Measurements from ENCODE around the gene MAD2L1BP. TPM values are rescaled to one million over a fixed set of nuclear protein-coding genes. Genes with fewer than 3 reads are reported as not detected.

The MAD2L1BP gene
- polyA plus RNA-seq, 1 donor = 29.5 TPM

DNA sequence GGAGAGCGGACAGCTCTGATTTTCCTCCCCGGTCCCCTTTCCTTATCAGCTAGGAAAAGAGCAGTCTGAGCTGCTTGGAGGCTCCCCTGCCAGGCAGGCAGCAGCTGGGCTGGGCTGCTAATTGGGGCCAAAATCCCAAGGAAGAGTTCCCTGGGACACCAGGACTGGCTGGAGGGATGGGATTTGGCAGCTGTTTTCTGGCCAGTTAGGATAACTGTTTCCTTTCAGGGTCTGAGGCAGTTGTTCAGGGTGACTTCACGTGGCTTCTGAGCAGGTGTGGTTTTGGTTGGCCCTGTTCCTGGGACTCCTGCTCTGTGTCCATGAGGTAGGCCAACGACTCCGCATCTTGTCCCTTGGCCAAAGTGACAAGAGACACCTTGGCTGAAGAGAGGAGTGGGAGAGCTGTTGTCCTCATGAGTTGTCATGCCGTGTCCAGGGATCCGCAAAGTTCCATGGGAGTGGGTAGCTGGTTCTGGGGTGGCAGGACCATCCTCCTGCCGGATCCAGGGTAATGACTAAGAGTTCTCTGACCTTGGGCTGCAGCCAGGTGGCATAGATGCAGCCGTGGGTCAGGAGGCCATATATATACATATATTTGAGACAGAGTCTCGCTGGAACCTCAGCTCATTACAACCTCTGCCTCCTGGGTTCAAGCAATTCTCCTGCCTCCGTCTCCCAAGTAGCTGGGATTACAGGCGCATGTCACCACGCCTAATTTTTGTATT is 30.7 kb downstream of the MAD2L1BP start:
- no CpG with 5 or more reads among the region's 13 CpGs for WGBS (ENCODE audit: insufficient coverage, low lambda C conversion rate)
- Histone ChIP-seq H3K4me1 (ENCODE audit: control insufficient read depth, insufficient read depth, low read length) (peaks cover 19% of the 10 kb centered on the region), H3K27ac (ENCODE audit: low read length) (no peak overlapping the region), H3K36me3 (ENCODE audit: control insufficient read depth, insufficient read depth, low read length) (peaks cover 20% of the 10 kb centered on the region), H3K9me3 (ENCODE audit: control insufficient read depth, low read depth, low read length) (no peaks in the 10 kb centered on the region), H3K4me3 (ENCODE audit: low read length) (no peak overlapping the region), H3K27me3 (ENCODE audit: control insufficient read depth, insufficient read depth, low read length) (no peaks in the 10 kb centered on the region)
- no peak for DNase-seq

DNA sequence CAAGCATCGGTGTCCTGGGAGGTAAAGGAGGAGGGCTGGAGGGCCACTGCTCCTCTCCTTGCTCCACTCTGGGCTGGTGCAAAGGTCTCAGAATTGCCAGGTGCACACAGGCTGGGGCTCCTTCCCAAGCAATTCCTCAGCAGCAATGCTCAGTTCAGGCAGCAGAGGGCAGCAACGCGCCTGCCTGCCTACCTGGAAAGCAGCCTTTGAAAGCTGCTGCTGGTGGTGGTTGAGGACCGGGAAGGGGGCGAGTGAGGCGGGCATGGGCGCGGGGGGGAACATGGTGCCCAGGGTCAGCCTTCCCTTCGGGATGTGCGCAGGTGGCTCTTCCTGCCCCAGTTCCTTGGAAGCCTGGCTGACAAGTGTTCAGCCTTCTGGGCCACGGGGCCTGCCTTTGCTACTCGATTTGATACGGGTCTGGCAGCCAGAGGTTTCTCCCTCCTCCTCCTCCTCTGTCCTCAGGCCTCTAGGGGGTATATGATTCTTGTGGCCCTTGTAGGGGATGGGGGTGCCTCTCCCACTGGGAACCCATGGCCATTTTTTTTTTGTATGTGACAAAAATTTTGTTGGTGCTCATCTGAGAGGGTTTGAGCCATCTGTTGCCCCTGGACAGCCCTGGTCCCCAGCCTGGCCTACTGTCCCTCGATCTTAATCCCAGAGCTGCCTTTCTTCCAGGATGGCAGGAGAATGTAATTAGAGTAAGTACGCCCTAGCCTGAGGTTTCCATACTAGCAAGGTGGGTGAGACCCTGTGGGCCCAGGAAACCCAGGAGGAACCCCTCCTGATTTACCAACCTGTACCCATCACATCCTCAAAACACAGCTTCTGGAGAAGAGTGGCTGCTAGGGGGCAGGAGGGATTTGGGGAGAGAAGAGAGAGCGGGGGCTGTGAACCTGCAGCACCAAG is 31.9 kb downstream of the MAD2L1BP start:
- H3K27ac ChIP-seq (ENCODE audit: low read length) = no peak overlapping the region

DNA sequence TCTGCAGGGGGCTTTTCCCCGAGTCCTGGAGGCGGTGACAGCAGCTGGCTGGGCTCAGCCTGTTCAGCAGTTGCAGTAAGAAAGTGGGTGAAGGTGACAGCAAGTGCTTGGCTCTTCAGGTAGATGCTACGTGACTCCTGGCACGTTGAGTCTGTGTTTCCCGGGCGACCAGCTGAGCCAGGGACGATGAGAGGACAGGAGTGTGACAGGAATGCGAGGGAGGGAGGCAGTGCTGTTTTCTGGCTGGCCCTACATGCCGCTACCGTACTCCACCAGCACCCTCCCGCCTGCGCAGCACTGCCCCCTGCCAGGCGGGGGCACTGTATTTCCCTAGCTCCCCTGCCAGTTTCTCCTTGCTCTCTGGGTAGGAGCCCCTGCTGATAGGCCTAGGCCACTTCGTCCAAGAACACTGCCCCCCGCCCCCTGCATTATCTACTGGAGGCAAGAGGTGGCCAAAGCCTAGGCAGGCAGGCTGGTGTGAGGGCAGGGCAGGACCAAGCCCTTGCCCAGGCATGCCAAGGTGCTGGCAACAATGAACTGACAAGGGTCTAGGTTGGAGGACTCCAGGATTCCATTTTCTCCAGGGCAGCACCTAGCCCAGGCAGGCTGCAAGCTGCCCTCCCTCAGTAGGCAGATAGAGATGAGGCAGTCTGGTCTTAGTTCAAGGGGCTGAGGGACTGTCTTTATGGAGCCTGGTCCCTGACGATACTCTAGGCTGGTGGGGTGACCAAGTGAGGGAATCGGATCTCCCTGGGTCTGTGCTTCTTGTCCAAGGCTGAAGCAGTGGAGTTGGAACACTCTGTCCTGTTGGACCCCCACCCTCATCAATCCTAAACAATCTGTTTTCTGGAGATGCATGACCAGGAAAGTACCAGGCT is 32.8 kb downstream of the MAD2L1BP start:
- Histone ChIP-seq H3K9me3 (ENCODE audit: control insufficient read depth, low read depth, low read length) (no peaks in the 10 kb centered on the region), H3K27me3 (ENCODE audit: control insufficient read depth, insufficient read depth, low read length) (no peaks in the 10 kb centered on the region), H3K4me3 (ENCODE audit: low read length) (no peak overlapping the region), H3K27ac (ENCODE audit: low read length) (no peak overlapping the region), H3K36me3 (ENCODE audit: control insufficient read depth, insufficient read depth, low read length) (peaks cover 35% of the 10 kb centered on the region), H3K4me1 (ENCODE audit: control insufficient read depth, insufficient read depth, low read length) (peaks cover 28% of the 10 kb centered on the region)
- peak; percentile 72 to 75 for DNase-seq
- no CpG with 5 or more reads among the region's 17 CpGs for WGBS (ENCODE audit: insufficient coverage, low lambda C conversion rate)

More for the DNA sequence above, 31.9 kb downstream of the MAD2L1BP start:
- Histone ChIP-seq H3K4me1 (ENCODE audit: control insufficient read depth, insufficient read depth, low read length) (peaks cover 28% of the 10 kb centered on the region), H3K9me3 (ENCODE audit: control insufficient read depth, low read depth, low read length) (no peaks in the 10 kb centered on the region), H3K27me3 (ENCODE audit: control insufficient read depth, insufficient read depth, low read length) (no peaks in the 10 kb centered on the region), H3K36me3 (ENCODE audit: control insufficient read depth, insufficient read depth, low read length) (peaks cover 32% of the 10 kb centered on the region), H3K4me3 (ENCODE audit: low read length) (no peak overlapping the region)
- no CpG with 5 or more reads among the region's 16 CpGs for WGBS (ENCODE audit: insufficient coverage, low lambda C conversion rate)
- peak; percentile 91 to 93 for DNase-seq

DNA sequence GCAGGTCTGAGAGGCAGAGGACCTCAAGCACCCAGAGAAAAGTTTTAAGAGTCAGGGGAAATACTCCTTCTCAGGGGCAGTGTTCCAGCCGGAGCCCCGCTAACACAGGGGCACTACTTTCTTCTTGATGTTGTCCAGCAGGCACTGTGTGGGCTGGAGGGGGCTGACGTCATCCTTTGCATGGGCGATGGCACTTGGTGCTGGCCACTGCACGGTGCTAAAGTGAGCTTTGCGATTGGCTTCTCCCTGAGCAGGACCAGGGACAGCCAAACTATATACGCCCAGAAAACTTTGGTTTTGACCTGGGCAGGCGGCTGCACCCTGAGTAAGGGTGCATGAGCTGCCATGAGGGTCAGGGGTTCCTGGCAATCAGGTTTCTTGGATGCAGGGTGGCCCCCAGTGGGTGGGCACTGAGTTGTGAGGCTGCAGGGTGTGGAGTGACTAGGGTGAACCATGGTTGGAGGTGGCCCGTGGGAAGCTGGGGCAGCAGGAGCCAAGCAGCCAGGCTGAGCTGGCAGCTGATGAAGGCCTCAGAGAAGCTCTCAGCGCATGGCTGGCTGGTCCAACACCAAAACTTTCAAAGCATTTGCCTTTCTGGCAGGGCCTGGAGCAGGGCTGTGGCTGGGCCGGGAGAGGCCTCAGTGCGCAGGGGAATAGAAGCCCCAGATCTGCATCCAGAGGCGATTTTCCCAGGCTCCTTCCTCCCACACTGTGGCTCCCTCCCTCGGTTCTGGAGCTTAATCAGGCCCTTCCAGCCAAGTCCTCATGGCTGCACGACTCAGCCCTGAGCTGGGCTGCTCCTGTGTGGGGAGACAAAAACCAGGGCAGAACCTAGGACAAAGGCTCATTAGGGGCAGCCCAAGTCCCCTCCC is 33.6 kb downstream of the MAD2L1BP start:
- no peak overlapping the region for H3K27ac ChIP-seq (ENCODE audit: low read length)
- peaks cover 28% of the 10 kb centered on the region for H3K4me1 ChIP-seq (ENCODE audit: control insufficient read depth, insufficient read depth, low read length)
- H3K9me3 ChIP-seq (ENCODE audit: control insufficient read depth, low read depth, low read length) = no peaks in the 10 kb centered on the region
- no CpG with 5 or more reads among the region's 15 CpGs for WGBS (ENCODE audit: insufficient coverage, low lambda C conversion rate)
- no peaks in the 10 kb centered on the region for H3K27me3 ChIP-seq (ENCODE audit: control insufficient read depth, insufficient read depth, low read length)
- no peak overlapping the region for H3K4me3 ChIP-seq (ENCODE audit: low read length)
- H3K36me3 ChIP-seq (ENCODE audit: control insufficient read depth, insufficient read depth, low read length) = peaks cover 44% of the 10 kb centered on the region
- DNase-seq = no peak

DNA sequence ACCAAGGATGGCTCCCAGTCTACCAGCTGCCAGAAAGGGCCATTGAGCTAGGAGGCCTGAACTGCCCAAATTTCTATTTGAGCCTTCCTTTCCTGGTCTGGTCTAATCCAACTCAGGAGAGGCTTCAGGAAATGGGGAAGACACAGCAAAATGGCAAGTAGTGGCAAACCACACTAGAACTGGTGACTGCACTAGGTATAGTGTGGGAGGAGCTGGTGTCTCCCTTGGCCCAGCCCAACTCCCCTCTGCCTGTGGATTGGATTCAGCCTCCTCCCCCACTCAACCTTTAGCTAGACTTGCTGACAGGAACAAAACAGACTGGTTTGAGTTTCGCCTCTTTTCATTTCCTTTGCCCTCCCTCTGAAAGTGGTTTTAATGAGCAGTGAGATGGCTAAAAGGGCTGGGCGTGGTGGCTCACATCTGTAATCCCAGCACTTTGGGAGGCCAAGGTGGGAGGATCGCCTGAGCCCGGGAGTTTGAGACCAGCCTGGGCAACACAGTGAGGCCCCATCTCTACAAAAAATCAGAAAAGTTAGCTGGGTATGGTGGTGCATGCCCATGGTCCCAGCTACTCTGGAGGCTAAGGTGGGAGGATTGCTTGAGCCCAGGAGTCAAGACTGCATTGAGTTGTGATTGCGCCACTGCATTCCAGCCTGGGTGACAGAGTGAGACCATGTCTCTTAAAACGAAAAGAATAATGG is 34.4 kb downstream of the MAD2L1BP start:
- H3K27ac ChIP-seq (ENCODE audit: low read length) = no peak overlapping the region
- H3K36me3 ChIP-seq (ENCODE audit: control insufficient read depth, insufficient read depth, low read length) = peaks cover 52% of the 10 kb centered on the region
- 100% methylated on average over 1 of the region's 6 CpGs for WGBS (ENCODE audit: insufficient coverage, low lambda C conversion rate)
- no peak overlapping the region for H3K4me3 ChIP-seq (ENCODE audit: low read length)
- peaks cover 28% of the 10 kb centered on the region for H3K4me1 ChIP-seq (ENCODE audit: control insufficient read depth, insufficient read depth, low read length)
- H3K9me3 ChIP-seq (ENCODE audit: control insufficient read depth, low read depth, low read length) = no peaks in the 10 kb centered on the region
- no peaks in the 10 kb centered on the region for H3K27me3 ChIP-seq (ENCODE audit: control insufficient read depth, insufficient read depth, low read length)
- DNase-seq = no peak

DNA sequence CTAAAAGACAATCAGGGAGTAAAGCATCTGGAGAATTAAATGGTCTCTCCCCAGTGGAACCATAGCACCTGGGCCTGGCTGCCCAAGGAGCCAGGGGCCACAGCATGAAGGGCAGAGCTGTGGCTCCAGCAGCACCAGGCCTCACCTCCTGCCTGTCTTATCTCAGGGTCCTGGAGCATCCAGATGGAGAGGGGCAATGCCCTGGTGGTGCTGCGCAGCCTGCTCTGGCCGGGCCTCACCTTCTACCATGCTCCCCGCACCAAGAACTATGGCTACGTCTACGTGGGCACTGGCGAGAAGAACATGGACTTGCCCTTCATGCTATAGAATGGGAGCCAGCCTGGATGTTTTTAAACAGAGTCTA is 35.0 kb downstream of the MAD2L1BP start:
- H3K36me3 ChIP-seq (ENCODE audit: control insufficient read depth, insufficient read depth, low read length) = peaks cover 57% of the 10 kb centered on the region
- H3K4me1 ChIP-seq (ENCODE audit: control insufficient read depth, insufficient read depth, low read length) = peaks cover 28% of the 10 kb centered on the region
- no CpG with 5 or more reads among the region's 6 CpGs for WGBS (ENCODE audit: insufficient coverage, low lambda C conversion rate)
- no peak overlapping the region for H3K4me3 ChIP-seq (ENCODE audit: low read length)
- H3K9me3 ChIP-seq (ENCODE audit: control insufficient read depth, low read depth, low read length) = no peaks in the 10 kb centered on the region
- no peaks in the 10 kb centered on the region for H3K27me3 ChIP-seq (ENCODE audit: control insufficient read depth, insufficient read depth, low read length)
- no peak for DNase-seq
- no peak overlapping the region for H3K27ac ChIP-seq (ENCODE audit: low read length)

DNA sequence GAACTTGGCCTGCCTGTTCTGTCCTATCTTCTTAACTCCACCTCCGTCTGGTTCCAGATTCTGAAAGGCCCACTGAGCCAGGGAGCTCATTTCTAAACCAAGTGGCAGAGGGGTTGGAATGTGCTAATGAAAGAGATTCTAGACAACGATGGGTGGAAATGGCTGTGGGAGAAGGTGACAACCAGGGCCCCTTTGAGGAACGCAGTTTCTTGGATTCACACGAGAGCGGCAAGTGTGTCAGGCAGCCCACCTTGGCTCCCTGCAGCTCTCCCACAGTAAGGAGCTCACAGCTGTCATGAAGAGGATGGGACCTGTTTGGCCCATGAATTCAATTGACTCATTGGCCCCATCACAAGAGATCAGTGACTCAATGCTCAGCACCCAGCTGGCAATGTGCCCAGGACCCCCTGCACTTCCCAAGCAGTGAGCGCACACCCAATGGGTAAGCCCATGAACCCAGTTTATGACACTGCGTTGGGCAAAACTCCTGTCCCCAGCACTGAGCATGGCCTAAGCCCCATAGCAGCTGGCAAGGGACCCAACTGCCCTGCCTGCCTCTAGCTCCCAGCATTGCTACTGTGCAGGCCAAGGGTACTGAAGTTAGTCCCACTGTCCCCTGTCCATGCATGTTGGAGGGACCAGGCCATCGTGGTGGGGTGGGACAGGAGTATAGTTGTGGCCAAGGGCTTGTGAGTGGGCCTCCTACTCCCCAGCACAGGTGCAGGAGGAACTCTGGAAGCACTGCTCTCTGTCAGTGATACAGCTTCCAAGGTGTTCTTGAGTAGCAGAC is 35.6 kb downstream of the MAD2L1BP start:
- H3K27ac ChIP-seq (ENCODE audit: low read length) = no peak overlapping the region
- H3K4me1 ChIP-seq (ENCODE audit: control insufficient read depth, insufficient read depth, low read length) = peaks cover 28% of the 10 kb centered on the region
- H3K4me3 ChIP-seq (ENCODE audit: low read length) = no peak overlapping the region
- peaks cover 63% of the 10 kb centered on the region for H3K36me3 ChIP-seq (ENCODE audit: control insufficient read depth, insufficient read depth, low read length)
- no peaks in the 10 kb centered on the region for H3K9me3 ChIP-seq (ENCODE audit: control insufficient read depth, low read depth, low read length)
- DNase-seq = no peak
- 80% methylated on average over 1 of the region's 8 CpGs for WGBS (ENCODE audit: insufficient coverage, low lambda C conversion rate)
- no peaks in the 10 kb centered on the region for H3K27me3 ChIP-seq (ENCODE audit: control insufficient read depth, insufficient read depth, low read length)

DNA sequence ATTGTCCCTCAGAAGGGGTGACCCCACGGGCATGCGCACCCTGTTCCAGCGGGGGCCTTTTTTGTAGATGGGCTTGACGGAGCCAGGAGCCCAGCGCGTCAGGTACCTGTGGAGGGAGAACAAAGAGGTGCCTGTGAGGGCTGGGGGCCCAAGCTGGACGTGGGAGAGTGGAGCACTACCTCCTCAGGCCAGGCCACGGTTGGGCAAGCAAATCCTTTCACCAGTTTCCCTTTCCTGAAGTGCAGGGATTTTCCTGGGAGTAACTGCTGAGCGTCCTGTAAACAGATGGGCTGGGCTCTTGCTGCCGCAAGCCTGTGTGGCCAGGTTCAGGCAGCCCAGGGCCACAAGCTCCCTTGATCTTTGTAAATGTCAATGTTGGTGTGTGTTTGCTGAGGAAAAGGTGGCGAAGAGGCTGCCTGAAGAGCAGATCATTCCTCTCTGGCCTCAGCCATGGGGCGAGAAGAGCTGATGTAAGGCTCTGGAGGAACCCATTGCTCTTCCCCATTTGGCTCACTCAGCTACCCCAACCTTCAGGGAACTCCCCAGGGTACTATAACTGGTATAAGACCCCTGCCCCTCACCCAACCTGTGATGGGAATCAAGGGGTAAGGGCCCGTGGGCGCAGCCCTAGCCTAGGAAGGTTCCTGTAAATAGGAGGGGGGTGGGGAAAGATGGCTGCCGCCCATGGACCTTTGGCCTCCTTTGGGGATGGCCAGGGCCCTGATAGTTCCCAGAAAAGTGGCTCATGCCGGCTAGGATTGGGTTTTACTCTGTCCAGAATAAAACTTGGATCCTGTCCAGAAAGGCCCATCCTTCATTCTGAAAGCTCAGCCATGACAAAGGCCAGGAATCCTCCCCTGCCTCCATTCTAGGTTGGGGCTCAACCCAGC is 36.4 kb downstream of the MAD2L1BP start:
- Histone ChIP-seq H3K4me1 (ENCODE audit: control insufficient read depth, insufficient read depth, low read length) (peaks cover 26% of the 10 kb centered on the region), H3K27me3 (ENCODE audit: control insufficient read depth, insufficient read depth, low read length) (no peaks in the 10 kb centered on the region), H3K4me3 (ENCODE audit: low read length) (no peak overlapping the region), H3K27ac (ENCODE audit: low read length) (peak overlapping the region; percentile 37), H3K9me3 (ENCODE audit: control insufficient read depth, low read depth, low read length) (no peaks in the 10 kb centered on the region), H3K36me3 (ENCODE audit: control insufficient read depth, insufficient read depth, low read length) (peaks cover 72% of the 10 kb centered on the region)
- no peak for DNase-seq
- WGBS (ENCODE audit: insufficient coverage, low lambda C conversion rate) = no CpG with 5 or more reads among the region's 16 CpGs

All from large intestine (tissue), 3 donors.